ENCODE results near the gene DUSP9. TPM values are rescaled to one million over a fixed set of nuclear protein-coding genes. Genes with fewer than 3 reads are reported as not detected.

DUSP9 gene
- total RNA-seq, 1 experiment from 2014 or later = 2.4 TPM

GRCh38 chrX:153642051-153642654 is 4.8 kb upstream of the DUSP9 start:
- Histone ChIP-seq H3K4me2 (ENCODE audit: insufficient read depth, insufficient read length, low read length) (peak overlapping the region; percentile 53), H3K27me3 (ENCODE audit: insufficient read depth, low read length) (peaks cover 43% of the 10 kb centered on the region)
- no peak for TF ChIP-seq CTCF (conservative IDR thresholded peaks at IDR 0.05)

More at GRCh38 chrX:153642051-153642654, 4.8 kb upstream of the DUSP9 start:
- Histone ChIP-seq H3K4me1 (ENCODE audit: insufficient read depth, low read length) (no peaks in the 10 kb centered on the region; the same call in 1 of the 2 replicates), H3K23me2 (ENCODE audit: insufficient read length, low read depth, low read length, poor library complexity, severe bottlenecking) (peaks cover 11% of the 10 kb centered on the region), H2AK5ac (ENCODE audit: insufficient read length, low read length) (no peak overlapping the region), H3K56ac (ENCODE audit: insufficient read length, low read depth, low read length) (no peak overlapping the region), H4K8ac (replicated peaks; ENCODE audit: insufficient read length, low read depth, low read length) (no peak overlapping the region), H3K14ac (ENCODE audit: insufficient read depth, low read length) (no peak overlapping the region), H2AFZ (ENCODE audit: low read length) (no peak overlapping the region), H2BK12ac (ENCODE audit: insufficient read length, low read depth, low read length) (no peak overlapping the region), H3K27ac (ENCODE audit: insufficient read length, low read depth, low read length) (no peak overlapping the region), H2BK20ac (ENCODE audit: low read depth, low read length, poor library complexity, severe bottlenecking) (no peak overlapping the region), H2BK120ac (ENCODE audit: low read depth, low read length, poor library complexity, severe bottlenecking) (no peak overlapping the region), H2BK15ac (ENCODE audit: low read depth, low read length) (no peak overlapping the region), H2BK5ac (ENCODE audit: insufficient read length, low read length) (no peak overlapping the region), H3T11ph (ENCODE audit: low read length) (no peak overlapping the region), H3K9me3 (ENCODE audit: control insufficient read depth, low read depth, low read length) (peaks cover 39% of the 10 kb centered on the region), H4K20me1 (ENCODE audit: control insufficient read depth, insufficient read depth, insufficient read length) (peaks cover 2% of the 10 kb centered on the region), H3K18ac (ENCODE audit: insufficient read length, low read depth, low read length) (no peak overlapping the region), H3K4ac (ENCODE audit: low read depth, low read length) (no peak overlapping the region), H4K91ac (ENCODE audit: insufficient read length, low read depth, low read length) (no peak overlapping the region), H3K79me1 (ENCODE audit: insufficient read depth, low read depth, low read length, poor library complexity, severe bottlenecking) (no peaks in the 10 kb centered on the region), H3K23ac (ENCODE audit: insufficient read length, low read depth, low read length) (no peak overlapping the region), H4K5ac (ENCODE audit: insufficient read length, low read depth, low read length) (no peak overlapping the region), H3K79me2 (ENCODE audit: insufficient read depth, low read length) (no peaks in the 10 kb centered on the region), H3K9ac (ENCODE audit: extremely low read depth, insufficient read length, low read length) (no peak overlapping the region)
- Mint-ChIP-seq H3K9me3 (peaks cover 44 to 72% of the 10 kb centered on the region in 2 experiments), H3K27ac (no peak overlapping the region), H3K4me3 (0 out of 5 replicates have a peak overlapping the region, but pooled peaks of 1 of the 2 experiments have one; percentile 66), H3K4me1 (peaks cover 8 to 12% of the 10 kb centered on the region in 2 experiments), H3K36me3 (ENCODE audit: insufficient read depth in 1 of 3, low read depth in 3 of 3) (peaks cover 0 to 7% (median 2%) of the 10 kb centered on the region in 3 experiments; a peak in 3 of 7 replicates), H3K27me3 (ENCODE audit: low read depth) (peaks cover 70% of the 10 kb centered on the region)
- WGBS (ENCODE audit: extremely low coverage, insufficient read length, low lambda C conversion rate) = no CpG with 5 or more reads among the region's 62 CpGs
- peak; percentile 39 for DNase-seq
